HepG2 (cell line): ENCODE measurements around the gene INSRR. TPM values are rescaled to one million over a fixed set of nuclear protein-coding genes. Genes with fewer than 3 reads are reported as not detected.

Source experiments
- AGO1 ChIP-seq: fragments of 200-400 bp; formaldehyde crosslinking; IDR thresholded peaks from 2 replicates; pipeline ENCODE4 v1.6.1; 2017; ENCODE audit warnings: mild to moderate bottlenecking, low read depth, low read length, moderate library complexity; ENCODE audit not compliant: poor library complexity, severe bottlenecking
- AGO2 ChIP-seq: fragments of 200-400 bp; formaldehyde crosslinking; optimal IDR thresholded peaks from 2 replicates; pipeline ENCODE3; 2017; ENCODE audit warnings: mild to moderate bottlenecking, low read depth, low read length, moderate library complexity
- BRD4 ChIP-seq: sonication (generic); formaldehyde crosslinking; IDR thresholded peaks from 2 replicates; pipeline ENCODE4 v1.4.0; 2020; ENCODE audit warnings: missing genetic modification reagents
- DZIP1 ChIP-seq: sonication (generic); formaldehyde crosslinking; IDR thresholded peaks from 2 replicates; pipeline ENCODE4 v1.5.0; 2020; ENCODE audit warnings: mild to moderate bottlenecking, missing genetic modification reagents
- ETV6 ChIP-seq: sonication (generic); formaldehyde crosslinking; conservative IDR thresholded peaks from 2 replicates; pipeline ENCODE4 v1.4.0; 2020; ENCODE audit warnings: missing genetic modification reagents
- KDM2A ChIP-seq: sonication (generic); formaldehyde crosslinking; IDR thresholded peaks from 2 replicates; pipeline ENCODE4 v1.4.0; 2020; ENCODE audit warnings: low read depth, missing genetic modification reagents, borderline replicate concordance
- MAFK ChIP-seq, 2 experiments: IDR thresholded peaks in 1 of 2; conservative IDR thresholded peaks in 1 of 2; 2 replicates each; pipeline ENCODE4 v1.6.1; 2011; ENCODE audit warnings: improper control_type of control experiment in 2 of 2, low read length in 2 of 2
- NAIF1 ChIP-seq: sonication (generic); formaldehyde crosslinking; IDR thresholded peaks from 2 replicates; pipeline ENCODE4 v1.5.0; 2020; ENCODE audit warnings: mild to moderate bottlenecking, missing genetic modification reagents, borderline replicate concordance
- NBN ChIP-seq: fragments of 450-650 bp; conservative IDR thresholded peaks from 2 replicates; pipeline ENCODE4 v1.6.1; 2017
- NFIB ChIP-seq: sonication (generic); formaldehyde crosslinking; IDR thresholded peaks from 2 replicates; pipeline ENCODE4 v1.9.0; 2021; ENCODE audit warnings: missing genetic modification reagents, mild to moderate bottlenecking, borderline replicate concordance
- PBX3 ChIP-seq: sonication (generic); formaldehyde crosslinking; IDR thresholded peaks from 2 replicates; pipeline ENCODE4 v1.8.1; 2023; ENCODE audit warnings: missing genetic modification reagents, inconsistent platforms, borderline replicate concordance
- PCBP1 ChIP-seq: fragments of 200-400 bp; formaldehyde crosslinking; IDR thresholded peaks from 2 replicates; pipeline ENCODE4 v1.6.1; 2017; ENCODE audit warnings: mild to moderate bottlenecking, low read depth, low read length, borderline replicate concordance
- SIN3A ChIP-seq: IDR thresholded peaks from 2 replicates; pipeline ENCODE4 v1.6.1; 2011; ENCODE audit warnings: low read depth, mild to moderate bottlenecking, control low read depth, low read length, borderline replicate concordance
- SMAD9 ChIP-seq: sonication (generic); formaldehyde crosslinking; IDR thresholded peaks from 2 replicates; pipeline ENCODE4 v1.5.1; 2020; ENCODE audit warnings: mild to moderate bottlenecking, missing genetic modification reagents
- THAP11 ChIP-seq: IDR thresholded peaks from 2 replicates; pipeline ENCODE4 v1.6.1; 2016; ENCODE audit warnings: missing biosample characterization, missing genetic modification reagents
- THRA ChIP-seq: sonication (generic); formaldehyde crosslinking; IDR thresholded peaks from 2 replicates; pipeline ENCODE4 v1.4.0; 2020; ENCODE audit warnings: missing genetic modification reagents, borderline replicate concordance
- ZBTB2 ChIP-seq: sonication (generic); formaldehyde crosslinking; IDR thresholded peaks from 2 replicates; pipeline ENCODE4 v1.8.0; 2022; ENCODE audit warnings: low read depth, missing genetic modification reagents
- ZBTB3 ChIP-seq: sonication (generic); formaldehyde crosslinking; IDR thresholded peaks from 2 replicates; pipeline ENCODE4 v1.4.0; 2020; ENCODE audit warnings: low read depth, mild to moderate bottlenecking, moderate library complexity, missing genetic modification reagents, borderline replicate concordance
- ZNF747 ChIP-seq: sonication (generic); formaldehyde crosslinking; IDR thresholded peaks from 2 replicates; pipeline ENCODE4 v1.8.1; 2023; ENCODE audit warnings: missing genetic modification reagents, mild to moderate bottlenecking, borderline replicate concordance
- ZNF784 ChIP-seq: sonication (generic); formaldehyde crosslinking; IDR thresholded peaks from 2 replicates; pipeline ENCODE4 v1.5.1; 2020; ENCODE audit warnings: missing genetic modification reagents, mild to moderate bottlenecking, borderline replicate concordance
- ZSCAN29 ChIP-seq: sonication (generic); formaldehyde crosslinking; conservative IDR thresholded peaks from 2 replicates; pipeline ENCODE4 v1.4.0; 2020; ENCODE audit warnings: mild to moderate bottlenecking, missing genetic modification reagents
- polyA plus RNA-seq, 8 experiments: library from polyadenylated mRNA; depleted of rRNA in 3 of 8; stranded (reverse) in 7 of 8; unstranded in 1 of 8; fragments of >200 nt; fragmentation: Illumina TruSeq in 4 of 8; extraction: Trizol in 4 of 8; gene quantifications; 2 replicates each; pipeline versions ENCODE4 v1.2.1 to v1.2.3, GENCODE V29; 2011 to 2016; ENCODE audit warnings: low read depth in 4 of 8, missing spikeins in 1 of 8, mixed read lengths in 1 of 8; ENCODE audit not compliant: insufficient read depth in 1 of 8
- total RNA-seq, 5 experiments: library from RNA; depleted of rRNA; stranded (reverse); fragments of >200 nt; fragmentation: Illumina TruSeq; extraction: Trizol; gene quantifications; 2 replicates each; pipeline ENCODE4 v1.2.3, GENCODE V29; 2016; ENCODE audit warnings: low read depth in 1 of 5

INSRR gene
- total and polyA plus RNA-seq, 2 of the 13 experiments (the other 11 are each of a cell fraction or from before 2014, with no cell fraction given): not detected

- peak; percentile 52; the same call in 1 of the 2 replicates for TF ChIP-seq ZBTB3 (CRISPR knock-in tag)
- TF ChIP-seq BRD4 (CRISPR knock-in tag): no peak
- TF ChIP-seq PBX3 (CRISPR knock-in tag): no peak
- TF ChIP-seq ZNF747 (CRISPR knock-in tag): peak; percentile 84
- no peak for TF ChIP-seq ETV6
- peak; percentile 97; the same call in 1 of the 2 replicates for TF ChIP-seq DZIP1 (CRISPR knock-in tag)
- TF ChIP-seq SIN3A: 0 out of 2 replicates have a peak, but pooled peaks have one; percentile 64
- TF ChIP-seq ZSCAN29 (CRISPR knock-in tag): no peak
- no peak for TF ChIP-seq SMAD9 (CRISPR knock-in tag)
- no peak for TF ChIP-seq NBN
- no peak for TF ChIP-seq AGO1
- TF ChIP-seq NAIF1 (CRISPR knock-in tag): peak; percentile 57; the same call in 1 of the 2 replicates
- TF ChIP-seq NFIB (CRISPR knock-in tag): no peak
- TF ChIP-seq MAFK (conservative IDR thresholded peaks at IDR 0.05 in 1 of 2, IDR thresholded peaks at IDR 0.05 in 1 of 2; ENCODE audit: low read length in 2 of 2): no peak
- no peak for TF ChIP-seq AGO2
- peak; percentile 63; the same call in 1 of the 2 replicates for TF ChIP-seq THAP11 (CRISPR knock-in tag)
- TF ChIP-seq ZNF784 (CRISPR knock-in tag): no peak; the same call in 1 of the 2 replicates
- peak; percentile 75 for TF ChIP-seq KDM2A
- 0 out of 2 replicates have a peak, but pooled peaks have one; percentile 54 for TF ChIP-seq THRA (CRISPR knock-in tag)
- no peak for TF ChIP-seq PCBP1
- TF ChIP-seq ZBTB2 (CRISPR knock-in tag): no peak
Observed at GRCh38 chr1:156813750-156814570, 45.0 kb downstream of the INSRR start (continued).
